HCT116 (cell line): ENCODE data around the gene AIFM1.

ENCODE experiments used
- EGR1 ChIP-seq: IDR thresholded peaks from 2 replicates; pipeline ENCODE4 v1.6.1; 2012; ENCODE audit warnings: low read depth
- POLR2A ChIP-seq: IDR thresholded peaks from 2 replicates; pipeline ENCODE4 v1.7.0; 2011; ENCODE audit warnings: borderline replicate concordance; ENCODE audit not compliant: insufficient read depth, insufficient read length; ENCODE audit errors: extremely low read depth
- SP1 ChIP-seq: IDR thresholded peaks from 2 replicates; pipeline ENCODE4 v1.6.1; 2012; ENCODE audit warnings: low read depth
- YY1 ChIP-seq: IDR thresholded peaks from 2 replicates; pipeline ENCODE4 v1.6.1; 2011; ENCODE audit warnings: low read length, low read depth, moderate library complexity, mild to moderate bottlenecking; ENCODE audit not compliant: insufficient replicate concordance; ENCODE audit errors: extremely low read depth
- TF ChIP-seq, protein P1 (sequence below), 3 experiments: fragments of 200-600 bp in 1 of 3; sonication (generic) in 1 of 3; IDR thresholded peaks in 2 of 3; conservative IDR thresholded peaks in 1 of 3; 2 replicates each; pipeline ENCODE4 v1.5.1; 2012 to 2017; ENCODE audit warnings: low read depth in 2 of 3, low read length in 2 of 3, antibody characterized with exemption in 1 of 3, borderline replicate concordance in 1 of 3, control low read depth in 1 of 3, mild to moderate bottlenecking in 1 of 3, mixed read lengths in 1 of 3, mixed run types in 1 of 3, moderate library complexity in 1 of 3; ENCODE audit not compliant: insufficient read depth in 1 of 3

DNA sequence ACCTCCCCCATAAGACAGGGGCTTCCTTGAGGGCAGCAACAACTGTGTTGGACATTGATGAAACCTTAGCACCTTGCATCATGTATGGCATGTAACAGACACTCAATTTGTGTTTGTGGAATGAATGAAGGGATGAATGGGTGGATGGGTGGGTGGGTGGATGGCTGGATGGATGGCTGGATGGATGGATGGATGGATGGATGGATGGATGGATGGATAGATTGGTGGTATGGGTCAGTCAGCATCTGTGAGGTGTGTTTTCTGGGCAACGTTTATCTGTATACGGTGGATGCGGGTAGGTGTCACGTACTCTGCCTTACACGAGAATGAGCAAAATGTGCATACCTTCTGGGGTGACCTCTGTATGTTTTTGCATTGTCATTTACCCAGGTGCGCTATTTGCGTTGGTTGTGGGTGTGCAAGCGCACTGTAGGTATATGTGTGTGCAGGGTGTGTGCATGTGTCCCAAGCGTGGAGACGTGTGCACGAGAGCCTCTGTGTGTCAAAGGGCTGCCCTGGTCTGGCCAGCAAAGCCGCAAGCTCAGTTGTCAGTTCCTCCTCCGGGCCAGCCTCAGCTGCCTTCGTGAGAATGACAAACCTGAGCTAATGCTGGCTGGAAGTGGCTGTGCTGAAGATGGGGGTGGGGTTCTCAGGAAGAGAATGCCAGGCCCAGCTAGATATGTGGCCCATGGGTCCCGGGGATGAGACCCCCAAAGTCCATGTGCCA lies 81.8 kb downstream of the AIFM1 start:
- TF ChIP-seq EGR1 (no peak), YY1 (no peak), SP1 (no peak), POLR2A (no peak)
- TF ChIP-seq, protein P1, sequence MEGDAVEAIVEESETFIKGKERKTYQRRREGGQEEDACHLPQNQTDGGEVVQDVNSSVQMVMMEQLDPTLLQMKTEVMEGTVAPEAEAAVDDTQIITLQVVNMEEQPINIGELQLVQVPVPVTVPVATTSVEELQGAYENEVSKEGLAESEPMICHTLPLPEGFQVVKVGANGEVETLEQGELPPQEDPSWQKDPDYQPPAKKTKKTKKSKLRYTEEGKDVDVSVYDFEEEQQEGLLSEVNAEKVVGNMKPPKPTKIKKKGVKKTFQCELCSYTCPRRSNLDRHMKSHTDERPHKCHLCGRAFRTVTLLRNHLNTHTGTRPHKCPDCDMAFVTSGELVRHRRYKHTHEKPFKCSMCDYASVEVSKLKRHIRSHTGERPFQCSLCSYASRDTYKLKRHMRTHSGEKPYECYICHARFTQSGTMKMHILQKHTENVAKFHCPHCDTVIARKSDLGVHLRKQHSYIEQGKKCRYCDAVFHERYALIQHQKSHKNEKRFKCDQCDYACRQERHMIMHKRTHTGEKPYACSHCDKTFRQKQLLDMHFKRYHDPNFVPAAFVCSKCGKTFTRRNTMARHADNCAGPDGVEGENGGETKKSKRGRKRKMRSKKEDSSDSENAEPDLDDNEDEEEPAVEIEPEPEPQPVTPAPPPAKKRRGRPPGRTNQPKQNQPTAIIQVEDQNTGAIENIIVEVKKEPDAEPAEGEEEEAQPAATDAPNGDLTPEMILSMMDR (IDR thresholded peaks at IDR 0.05 in 2 of 3, conservative IDR thresholded peaks at IDR 0.05 in 1 of 3; ENCODE audit: borderline replicate concordance in 1 of 3, insufficient read depth in 1 of 3, low read depth in 2 of 3, low read length in 2 of 3) = no peak
